Embryonic facial prominence (tissue), 1 donor: Measurements from ENCODE around the gene NDUFV3.
"Not testable (repeated sequence)": the region's sequence is repeated elsewhere in the genome, so short reads cannot be mapped to it uniquely, and the experiment has no call there.

Experiments
- DNase-seq: peaks from one replicate; pipeline ENCODE4 v3.0.0-alpha.2; 2016; ENCODE audit errors: extremely low spot score

The NDUFV3 gene

DNA sequence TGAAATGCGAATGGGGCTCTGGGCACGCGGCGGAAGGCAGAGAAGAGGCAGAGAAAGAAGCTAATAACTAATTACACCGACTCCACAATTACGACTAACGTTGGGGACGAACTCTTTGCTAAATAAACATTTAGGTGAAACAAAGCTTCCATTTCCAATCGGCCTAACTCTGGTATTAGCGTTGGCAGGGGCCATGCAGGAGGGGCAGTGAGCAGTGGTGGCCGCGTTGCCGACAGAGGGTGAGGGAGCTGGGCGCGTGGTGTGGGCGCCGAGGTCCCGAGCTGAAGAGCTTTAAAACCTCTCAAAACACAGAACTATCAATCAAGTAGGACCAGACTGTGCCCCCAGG, 553 bp upstream of the NDUFV3 start:
- no peak for DNase-seq

DNA sequence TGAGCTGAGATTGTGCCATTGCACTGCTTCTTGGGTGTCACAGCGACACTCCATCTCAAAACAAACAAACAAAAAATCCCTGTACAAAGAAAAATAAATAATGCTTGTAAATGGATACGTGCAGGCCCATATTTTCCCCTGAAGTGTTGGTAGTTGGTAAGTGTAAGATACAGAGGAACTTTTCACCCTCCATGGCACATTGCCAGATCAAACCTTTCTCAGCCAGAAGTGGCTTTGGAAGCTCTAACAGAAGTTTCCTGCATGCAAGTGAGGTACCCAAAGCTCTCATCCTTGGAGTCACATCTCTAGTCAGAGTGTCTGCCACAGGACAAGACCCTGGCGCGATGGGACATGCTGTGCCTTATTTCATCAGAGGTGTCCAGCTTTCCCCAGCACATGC, 7.3 kb downstream of the NDUFV3 start:
- DNase-seq = no peak

DNA sequence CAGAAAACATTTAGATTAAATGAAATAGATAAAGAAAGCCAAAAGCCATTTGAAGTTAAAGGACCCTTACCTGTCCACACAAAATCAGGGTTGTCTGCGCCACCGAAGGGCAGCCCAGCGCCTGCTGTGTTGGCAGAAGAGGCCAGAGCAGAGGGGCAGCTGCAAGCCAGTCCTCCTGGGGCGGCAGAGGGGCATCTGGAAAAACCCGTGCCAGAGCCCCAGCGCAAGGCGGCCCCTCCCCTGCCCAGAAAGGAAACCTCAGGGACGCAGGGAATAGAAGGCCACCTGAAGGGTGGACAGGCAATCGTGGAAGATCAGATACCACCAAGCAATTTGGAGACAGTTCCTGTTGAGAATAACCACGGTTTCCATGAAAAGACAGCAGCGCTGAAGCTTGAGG, 10.7 kb downstream of the NDUFV3 start:
- DNase-seq = no peak

DNA sequence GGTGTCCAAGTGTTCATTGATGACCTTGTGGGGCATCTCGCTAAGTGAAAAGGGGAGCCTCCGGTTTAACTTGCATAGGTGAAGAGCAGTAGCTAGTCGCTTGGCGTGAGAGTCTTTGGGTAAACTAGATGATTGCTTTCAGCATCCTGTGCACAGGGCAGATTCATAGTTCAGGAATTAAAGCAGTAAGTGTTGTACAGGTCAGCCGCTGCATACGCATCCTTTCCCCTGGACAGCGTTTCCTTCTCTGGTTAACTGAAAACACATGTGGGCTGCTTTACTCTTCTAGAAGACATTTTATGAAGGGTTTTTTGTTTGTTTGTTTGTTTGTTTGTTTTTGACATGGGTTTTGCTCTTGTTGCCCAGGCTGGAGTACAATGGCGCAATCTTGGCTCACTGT, 12.1 kb downstream of the NDUFV3 start:
- DNase-seq = no peak

DNA sequence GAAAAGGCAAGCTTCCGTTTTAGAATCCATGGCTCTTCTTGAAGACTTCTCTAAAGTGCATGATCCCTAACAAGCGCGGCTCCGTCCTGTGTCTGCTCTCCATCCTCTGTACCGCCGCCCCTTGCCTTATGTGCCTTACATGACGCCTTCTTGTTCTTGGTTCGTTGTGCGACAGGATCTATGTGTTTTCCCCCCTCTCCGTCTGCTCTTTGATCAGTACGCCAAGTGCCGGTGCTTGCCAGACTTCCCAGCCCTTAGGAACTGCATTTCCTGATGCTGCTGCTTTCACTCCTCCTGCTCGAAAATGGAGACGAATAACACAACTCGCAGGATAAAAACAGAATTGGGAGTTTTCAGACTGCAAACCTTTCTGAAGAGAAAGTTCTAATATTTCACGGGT, 13.1 kb downstream of the NDUFV3 start:
- DNase-seq = no peak

DNA sequence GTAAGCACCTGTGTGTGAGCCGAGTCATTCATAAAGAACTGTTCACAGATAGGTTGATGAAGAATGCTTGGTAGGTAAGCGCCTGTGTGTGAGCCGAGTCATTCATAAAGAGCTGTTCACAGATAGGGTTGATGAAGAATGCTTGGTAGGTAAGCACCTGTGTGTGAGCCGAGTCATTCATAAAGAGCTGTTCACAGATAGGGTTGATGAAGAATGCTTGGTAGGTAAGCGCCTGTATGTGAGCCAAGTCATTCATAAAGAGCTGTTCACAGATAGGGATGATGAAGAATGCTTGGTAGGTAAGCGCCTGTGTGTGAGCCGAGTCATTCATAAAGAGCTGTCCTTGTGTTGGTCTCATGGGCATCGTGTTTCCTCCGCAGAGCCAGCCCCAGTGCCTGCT, 15.4 kb downstream of the NDUFV3 start:
- not testable (repeated sequence) for DNase-seq

DNA sequence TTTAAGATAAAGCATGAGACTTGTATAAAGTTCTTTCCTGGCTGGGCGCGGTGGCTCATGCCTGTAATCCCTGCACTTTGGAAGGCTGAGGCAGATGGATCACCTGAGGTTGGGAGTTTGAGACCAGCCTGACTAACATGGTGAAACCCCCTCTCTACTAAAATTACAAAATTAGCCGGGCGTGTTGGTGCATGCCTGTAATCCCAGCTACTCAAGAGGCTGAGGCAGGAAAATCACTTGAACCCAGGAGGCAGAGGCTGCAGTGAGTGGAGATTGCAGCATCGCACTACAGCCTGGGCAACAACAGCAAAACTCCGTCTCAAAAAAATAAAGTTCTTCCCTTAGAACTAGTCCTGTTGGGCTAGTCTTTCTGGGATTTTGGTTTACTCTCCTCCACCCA, 18.8 kb downstream of the NDUFV3 start:
- not testable (repeated sequence) for DNase-seq

DNA sequence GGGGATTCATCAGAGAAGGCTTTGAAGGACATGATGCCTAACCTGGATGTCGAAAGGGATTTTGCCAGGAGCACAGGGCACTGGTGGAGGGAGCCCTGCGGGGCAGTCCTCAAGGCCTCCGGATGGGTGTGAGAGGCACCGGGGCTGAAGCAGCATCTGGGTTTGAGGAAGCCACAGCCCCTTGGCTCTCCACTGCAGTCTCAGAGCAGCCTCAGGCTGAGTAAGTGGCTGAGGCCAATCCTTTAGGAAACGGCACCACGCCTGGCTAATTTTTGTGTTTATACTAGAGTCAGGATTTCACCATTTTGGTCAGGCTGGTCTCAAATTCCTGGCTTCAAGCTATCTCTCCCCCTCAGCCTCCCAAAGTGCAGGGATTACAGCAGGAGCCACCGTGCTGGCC, 20.4 kb downstream of the NDUFV3 start:
- no peak for DNase-seq

DNA sequence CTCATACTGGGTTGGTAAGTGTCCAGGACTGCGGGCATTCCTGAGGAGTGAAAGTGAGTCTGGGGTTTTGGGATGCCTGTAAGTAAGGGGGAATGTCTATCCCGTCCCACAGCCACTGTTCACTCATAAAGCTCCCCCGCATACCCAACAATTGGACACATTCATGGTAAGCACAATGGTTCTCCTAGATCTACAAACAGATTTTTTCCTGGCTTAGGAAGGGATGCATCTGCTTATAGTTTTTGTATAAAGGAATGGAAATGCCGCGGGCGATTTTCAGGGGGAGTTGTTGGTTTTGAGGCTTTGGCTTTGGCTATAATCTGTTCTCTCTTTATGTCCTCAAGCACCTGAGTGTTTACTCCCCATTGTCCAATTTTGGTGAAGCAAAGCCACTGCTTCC, 25.2 kb downstream of the NDUFV3 start:
- DNase-seq = no peak

DNA sequence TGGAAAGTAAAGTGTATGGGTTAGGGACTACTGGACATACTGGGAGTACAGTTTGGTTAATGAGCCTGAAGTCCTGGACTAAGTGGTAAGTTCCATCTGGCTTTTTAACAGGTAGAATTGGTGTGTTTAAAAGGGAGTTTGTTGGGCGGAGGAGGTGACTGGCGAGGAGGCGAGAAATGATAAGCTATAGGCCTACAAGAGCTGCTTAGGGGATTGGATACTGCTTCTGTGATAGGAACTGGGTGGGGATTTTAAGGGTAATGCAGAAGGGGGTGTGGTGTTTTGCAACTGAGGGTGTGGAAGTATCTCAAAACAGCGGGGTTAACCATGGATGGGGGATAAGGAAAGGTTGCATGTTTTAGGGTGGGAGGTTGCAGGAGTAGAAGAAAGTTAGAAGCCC, 28.8 kb downstream of the NDUFV3 start:
- DNase-seq = no peak

DNA sequence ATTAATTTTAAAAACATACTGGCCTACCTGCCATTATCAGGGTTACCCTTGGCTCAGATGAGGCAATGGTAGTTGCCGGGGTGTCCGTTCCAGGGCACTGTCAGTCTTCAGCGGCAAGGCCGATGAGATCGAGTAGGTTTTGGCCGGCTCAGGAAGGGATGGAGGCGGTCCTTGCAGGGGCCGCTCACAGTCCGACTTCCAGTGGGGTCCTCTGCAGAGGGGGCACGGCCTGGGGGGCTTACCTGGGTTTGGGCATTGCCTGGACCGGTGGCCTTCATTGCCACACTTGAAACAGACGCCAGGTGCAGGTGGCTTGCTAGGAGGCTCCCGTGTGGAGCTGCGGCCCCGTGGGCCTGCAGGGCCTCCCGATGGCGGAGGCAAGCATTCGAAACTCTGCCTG, 29.8 kb downstream of the NDUFV3 start:
- DNase-seq = no peak

DNA sequence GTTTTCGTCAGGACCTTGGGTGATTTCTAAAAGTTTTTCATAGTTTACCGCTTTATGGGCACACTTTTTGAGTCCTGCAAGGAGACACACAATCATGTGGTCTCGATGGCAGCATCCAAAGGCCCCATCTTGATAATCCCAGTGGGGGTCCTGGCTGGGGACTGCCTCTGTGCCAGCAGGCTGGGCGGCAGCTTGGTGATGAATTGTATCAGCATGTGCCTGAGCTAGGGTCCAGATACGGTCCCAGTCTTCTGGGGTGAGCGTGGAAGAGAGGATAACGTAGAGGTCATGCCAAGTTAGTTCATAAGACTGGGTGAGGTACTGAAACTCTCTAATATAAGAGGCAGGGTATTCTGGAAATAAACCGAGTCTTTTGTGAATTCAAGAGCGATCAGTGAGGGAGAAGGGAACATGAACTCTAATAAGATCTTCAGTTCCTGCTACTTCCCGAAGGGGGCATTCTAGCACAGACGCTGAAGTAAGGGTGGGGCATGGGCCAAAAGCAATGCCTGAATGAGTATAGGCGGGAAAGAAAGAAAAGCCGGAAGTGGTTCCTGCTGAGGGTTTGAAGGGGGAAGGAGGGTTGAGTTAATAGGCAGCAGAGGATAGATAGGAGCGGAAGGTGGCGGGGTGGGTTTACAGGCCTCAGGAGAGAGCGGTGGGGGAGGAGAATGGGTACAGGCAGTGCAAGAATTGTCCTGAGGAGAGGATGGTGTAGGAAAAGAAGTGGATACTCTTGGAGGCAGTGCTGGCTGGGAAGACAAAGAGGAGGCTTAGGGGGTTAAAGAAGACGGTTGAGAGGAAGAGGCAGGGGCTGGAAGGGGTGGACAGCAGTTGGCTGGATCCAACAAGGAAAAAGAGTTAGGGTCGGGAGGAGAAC, 30.7 kb downstream of the NDUFV3 start:
- DNase-seq = peak; percentile 60

DNA sequence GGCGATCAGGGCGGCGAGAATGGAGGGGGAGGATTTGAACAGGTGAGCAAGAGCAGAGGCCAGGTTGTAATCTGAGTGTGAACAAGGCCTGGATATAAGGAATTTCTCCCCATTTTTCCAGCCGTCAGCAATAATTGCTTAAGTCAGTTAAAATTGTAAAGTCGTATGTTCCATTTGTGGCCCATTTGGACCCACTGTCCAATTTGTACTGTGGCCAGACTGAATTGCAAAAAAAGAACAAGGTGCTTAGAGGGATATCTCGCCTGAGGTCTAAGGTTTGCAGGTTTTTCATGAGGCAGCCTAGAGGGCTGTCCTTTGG, 31.3 kb downstream of the NDUFV3 start:
- no peak for DNase-seq

DNA sequence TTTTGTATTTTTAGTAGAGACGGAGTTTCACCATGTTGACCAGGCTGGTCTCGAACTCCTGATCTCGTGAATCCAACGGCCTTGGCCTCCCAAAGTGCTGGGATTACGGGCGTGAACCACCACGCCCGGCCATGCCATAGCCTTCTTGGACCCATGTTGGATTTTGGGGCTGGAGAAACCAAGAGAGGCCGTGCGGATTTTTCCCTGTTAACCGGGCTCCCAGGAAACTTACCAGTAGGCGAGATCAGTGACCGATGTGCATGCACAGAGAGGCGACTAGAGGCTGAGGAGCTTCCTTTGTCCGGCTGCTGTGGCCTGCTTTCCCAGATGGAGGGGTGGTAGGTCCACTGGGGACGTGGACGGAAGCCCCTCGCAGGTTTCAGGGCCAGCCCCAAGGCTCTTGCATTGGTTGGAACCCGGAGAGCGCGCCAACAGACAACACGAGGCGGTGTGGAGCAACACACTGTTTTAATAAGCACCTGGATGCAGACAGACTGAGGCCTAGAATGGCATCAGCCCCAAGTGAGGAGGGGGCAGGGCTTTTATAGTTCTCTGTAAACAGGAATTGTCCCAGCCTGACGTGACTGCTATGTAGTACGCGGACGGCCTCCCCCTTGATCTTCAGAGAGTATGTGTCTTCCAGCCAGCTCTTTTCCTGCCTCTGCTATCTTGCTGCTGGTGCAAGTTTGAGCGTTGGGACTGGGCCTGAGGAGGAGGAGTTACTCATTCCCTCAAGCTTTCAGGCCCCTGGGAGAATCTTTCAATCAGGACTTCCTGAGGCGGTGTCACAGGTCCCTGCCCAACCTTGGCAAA, 32.2 kb downstream of the NDUFV3 start, which contains the start of gene ERVH48-1:
Gene ERVH48-1 (minus strand): TSS at position 517 of the 813 bp plus-strand sequence. CDS start 6,624 bp downstream, outside the sequence.
- DNase-seq = no peak

DNA sequence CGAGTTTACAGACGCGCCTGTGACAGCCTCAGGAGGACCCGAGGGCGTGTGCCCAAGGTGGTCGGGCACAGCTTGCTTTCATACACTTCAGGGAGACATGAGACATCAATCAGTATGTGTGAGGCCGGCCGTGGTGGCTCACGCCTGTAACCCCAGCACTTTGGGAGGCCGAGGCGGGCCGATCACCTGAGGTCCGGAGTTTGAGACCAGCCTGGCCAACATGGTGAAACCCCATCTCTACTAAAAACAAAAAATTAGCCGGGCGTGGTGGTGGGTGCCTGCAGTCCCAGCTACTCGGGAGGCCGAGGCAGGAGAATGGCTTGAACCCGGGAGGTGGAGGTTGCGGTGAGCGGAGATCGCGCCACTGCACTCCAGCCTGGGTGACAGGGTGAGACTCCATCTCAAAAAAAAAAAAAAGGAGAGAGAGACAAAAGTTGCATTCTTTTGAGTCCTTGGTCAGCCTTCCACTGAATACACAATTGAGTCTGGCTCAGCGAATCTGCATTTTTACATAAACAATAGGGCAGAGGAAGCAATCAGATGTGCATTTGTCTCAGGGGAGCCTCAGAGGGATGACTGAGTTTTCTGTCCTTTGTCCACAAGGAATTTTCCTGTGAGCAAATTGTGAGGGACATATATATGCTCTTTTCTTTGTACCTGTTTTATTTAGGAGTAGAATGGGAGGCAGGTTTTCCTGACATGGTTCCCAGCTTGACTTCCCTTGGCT, 34.5 kb downstream of the NDUFV3 start:
- DNase-seq = not testable (repeated sequence)

DNA sequence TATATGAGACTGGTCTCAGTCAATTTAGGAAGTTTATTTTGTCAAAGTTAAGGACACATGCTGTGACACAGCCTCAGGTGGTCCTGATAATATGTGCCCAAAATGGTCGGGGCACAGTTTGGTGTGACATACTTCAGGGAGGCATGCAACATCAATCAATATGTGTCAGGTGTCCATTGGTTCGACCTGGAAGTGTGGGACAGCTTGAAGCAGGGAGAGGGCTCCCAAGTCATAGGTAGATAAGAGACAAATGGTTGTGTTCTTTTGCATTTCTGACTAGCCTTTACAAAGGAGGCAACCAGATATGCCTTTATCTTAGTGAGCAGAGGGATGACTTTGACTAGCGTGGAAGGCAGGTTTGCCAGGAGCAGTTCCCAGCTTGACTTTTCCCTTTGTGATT, 36.9 kb downstream of the NDUFV3 start:
- DNase-seq = no peak

DNA sequence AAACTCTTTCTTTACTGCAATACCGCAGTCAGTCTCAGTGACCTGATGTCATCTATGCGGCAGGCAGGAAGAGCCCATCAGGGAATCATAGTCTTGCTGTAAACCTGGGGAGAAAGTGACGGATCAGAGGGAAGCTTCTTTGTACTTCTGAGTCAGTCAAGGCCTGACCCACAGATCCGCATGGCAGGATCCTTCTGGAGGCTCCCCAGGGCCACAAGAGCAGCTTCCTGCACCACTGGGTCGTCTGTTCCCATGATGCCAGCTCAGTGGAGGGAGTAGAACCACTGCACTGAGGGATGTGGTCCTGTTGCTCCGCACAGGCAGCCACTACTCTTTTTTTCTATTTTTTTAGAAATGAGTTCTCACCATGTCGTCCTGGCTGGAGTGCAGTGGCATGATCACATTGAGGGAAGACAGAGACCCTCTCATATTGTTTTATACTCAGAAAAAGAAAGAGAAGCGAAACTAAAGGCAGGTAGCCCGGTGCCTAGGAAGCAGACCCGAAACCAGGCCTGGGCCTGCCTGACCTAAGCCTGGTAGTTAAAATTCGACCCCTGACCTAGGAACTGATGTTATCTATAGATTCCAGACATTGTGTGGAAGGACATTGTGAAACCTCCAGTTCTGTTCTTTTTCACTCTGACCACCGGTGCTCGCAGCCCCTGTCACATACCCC, 38.6 kb downstream of the NDUFV3 start:
- DNase-seq = no peak

DNA sequence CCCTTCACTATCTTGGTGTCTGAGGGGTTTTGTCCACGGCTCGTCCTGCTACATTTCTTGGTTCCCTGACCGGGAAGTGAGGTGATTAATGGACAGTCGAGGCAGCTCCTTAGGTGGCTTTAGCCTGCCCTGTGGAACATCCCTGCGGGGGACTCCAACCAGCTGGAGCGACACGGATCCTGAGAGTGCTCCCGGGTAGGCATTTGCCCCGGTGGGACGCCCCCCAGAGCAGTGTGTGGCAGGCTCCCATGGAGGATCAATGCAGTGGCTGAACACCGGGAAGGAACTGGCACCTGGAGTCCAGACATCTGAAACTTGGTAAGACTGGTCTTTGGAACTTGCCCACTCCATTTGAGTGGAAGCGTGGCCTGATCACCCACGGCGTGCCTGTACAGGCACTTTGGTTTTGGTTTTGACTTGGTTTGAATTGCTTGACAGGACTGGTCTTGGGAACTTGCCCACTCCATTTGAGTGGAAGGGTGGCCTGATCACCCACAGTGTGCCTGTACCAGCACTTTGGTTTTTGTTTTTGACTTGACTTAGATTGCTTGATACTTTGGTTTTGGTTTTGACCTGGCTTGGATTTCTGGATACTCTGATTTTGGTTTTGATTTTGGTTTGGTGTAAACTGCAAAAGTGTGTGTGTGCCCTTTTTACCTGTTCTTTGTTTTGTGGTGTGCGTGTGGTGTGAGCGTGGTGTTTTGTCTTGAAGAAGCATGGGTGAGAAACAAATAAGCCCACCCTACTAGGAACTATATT, 39.4 kb downstream of the NDUFV3 start:
- DNase-seq = not testable (repeated sequence)

DNA sequence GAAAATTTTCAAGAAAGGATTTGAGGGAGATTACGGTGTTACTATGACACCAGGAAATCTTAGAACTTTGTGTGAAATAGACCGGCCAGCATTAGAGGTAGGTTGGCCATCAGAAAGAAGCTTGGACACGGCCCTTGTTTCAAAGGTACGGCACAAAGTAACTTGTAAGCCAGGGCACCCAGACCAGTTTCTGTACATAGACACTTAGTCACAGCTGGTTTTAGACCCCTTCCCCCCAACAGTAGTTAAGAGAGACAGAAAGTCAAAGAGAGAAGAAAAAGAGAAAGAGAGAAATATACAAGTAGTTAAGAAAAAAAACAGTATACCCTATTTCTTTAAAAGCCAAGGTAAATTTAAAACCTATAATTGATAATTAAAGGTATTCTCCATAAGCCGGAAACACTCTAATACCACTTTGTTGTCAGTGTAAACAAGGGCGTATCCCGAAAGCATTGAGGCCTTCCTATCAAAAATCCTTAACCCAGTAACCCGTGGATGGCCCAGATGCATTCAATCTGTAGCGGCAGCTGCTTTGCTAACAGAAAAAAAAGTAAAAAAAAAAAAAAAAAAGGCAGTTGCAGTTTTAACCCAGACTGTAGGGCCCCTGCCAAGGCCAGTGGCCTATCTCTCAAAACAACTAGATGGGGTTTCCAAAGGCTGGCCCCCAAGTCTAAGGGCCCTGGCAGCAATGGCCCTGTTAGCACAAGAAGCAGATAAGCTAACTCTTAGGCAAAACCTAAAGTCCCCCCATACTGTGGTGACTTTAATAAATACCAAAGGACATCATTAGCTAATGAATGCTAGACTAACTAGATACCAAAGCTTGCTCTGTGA, 40.2 kb downstream of the NDUFV3 start:
- DNase-seq = not testable (repeated sequence)

DNA sequence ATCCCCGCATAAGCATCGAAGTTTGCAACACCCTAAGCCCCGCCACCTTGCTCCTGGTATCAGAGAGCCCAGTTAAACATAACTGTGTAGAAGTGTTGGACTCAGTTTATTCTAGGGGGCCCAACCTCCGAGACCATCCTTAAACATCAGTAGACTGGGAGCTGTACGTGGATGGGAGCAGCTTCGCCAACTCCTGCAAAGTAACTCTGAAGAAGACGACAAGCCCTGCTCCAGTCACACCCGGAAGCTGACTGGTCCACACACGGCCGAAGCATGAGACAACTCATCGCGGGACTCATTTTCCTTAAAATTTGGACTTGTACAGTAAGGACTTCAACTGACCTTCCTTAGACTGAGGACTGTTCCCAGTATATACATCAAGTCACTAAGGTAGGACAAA, 40.9 kb downstream of the NDUFV3 start:
- DNase-seq = not testable (repeated sequence)
